ENCODE results near the gene EFNA3. TPM values are rescaled to one million over a fixed set of nuclear protein-coding genes. Genes with fewer than 3 reads are reported as not detected.
A peak's percentile ranks its signal among the peaks of the same experiment; 100 is the strongest.

Gene EFNA3
- total and polyA plus RNA-seq, 11 donors, result 0.20 to 2.4 (median 0.61) TPM

GRCh38 chr1:155121249-155121648 is 42.6 kb downstream of the EFNA3 start:
- Histone ChIP-seq H3K27me3 (peaks cover 0 to 5% (median 0%) of the 10 kb centered on the region in 9 donors), H3K27ac (no peak overlapping the region), H3K4me1 (peaks cover 0 to 21% (median 10%) of the 10 kb centered on the region in 12 donors), H3K36me3 (no peaks in the 10 kb centered on the region), H3K9me3 (no peaks in the 10 kb centered on the region), H3K4me3 (no peak overlapping the region)
- 73 to 86% (median 81%) methylated on average over 2 of the region's 2 CpGs for WGBS, 4 donors
- ATAC-seq (no peak), DNase-seq (no peak)
- TF ChIP-seq, protein P1, sequence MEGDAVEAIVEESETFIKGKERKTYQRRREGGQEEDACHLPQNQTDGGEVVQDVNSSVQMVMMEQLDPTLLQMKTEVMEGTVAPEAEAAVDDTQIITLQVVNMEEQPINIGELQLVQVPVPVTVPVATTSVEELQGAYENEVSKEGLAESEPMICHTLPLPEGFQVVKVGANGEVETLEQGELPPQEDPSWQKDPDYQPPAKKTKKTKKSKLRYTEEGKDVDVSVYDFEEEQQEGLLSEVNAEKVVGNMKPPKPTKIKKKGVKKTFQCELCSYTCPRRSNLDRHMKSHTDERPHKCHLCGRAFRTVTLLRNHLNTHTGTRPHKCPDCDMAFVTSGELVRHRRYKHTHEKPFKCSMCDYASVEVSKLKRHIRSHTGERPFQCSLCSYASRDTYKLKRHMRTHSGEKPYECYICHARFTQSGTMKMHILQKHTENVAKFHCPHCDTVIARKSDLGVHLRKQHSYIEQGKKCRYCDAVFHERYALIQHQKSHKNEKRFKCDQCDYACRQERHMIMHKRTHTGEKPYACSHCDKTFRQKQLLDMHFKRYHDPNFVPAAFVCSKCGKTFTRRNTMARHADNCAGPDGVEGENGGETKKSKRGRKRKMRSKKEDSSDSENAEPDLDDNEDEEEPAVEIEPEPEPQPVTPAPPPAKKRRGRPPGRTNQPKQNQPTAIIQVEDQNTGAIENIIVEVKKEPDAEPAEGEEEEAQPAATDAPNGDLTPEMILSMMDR (IDR thresholded peaks at IDR 0.05), result no peak
- no peak for TF ChIP-seq POLR2A (IDR thresholded peaks at IDR 0.05)
- intact Hi-C loops (cut with DNase I), result no loop called here

DNA sequence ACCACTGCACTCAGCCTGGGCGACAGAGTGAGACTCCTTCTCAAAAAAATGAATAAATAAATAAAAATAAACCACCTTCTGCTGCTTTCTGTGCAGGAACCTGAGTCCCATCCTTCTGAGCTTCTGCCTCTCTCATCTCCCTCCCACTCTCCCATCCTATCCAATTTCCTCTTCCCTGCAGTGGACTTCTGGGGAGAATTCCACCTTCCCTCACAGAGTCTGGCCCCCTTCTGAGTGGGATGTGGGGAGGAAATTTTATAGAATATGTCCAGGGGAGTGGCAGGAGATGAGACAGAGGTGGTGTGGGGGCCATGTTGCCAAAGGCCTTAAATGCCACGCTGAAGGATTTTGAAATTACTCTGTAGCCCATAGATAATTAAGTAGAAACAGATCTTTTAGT is 43.7 kb downstream of the EFNA3 start:
- WGBS, 4 donors, result 86 to 95% (median 91%) methylated on average over 2 of the region's 2 CpGs
- TF ChIP-seq POLR2A (IDR thresholded peaks at IDR 0.05), result no peak
- TF ChIP-seq, protein P1 (IDR thresholded peaks at IDR 0.05), result no peak
- Histone ChIP-seq H3K9me3 (no peaks in the 10 kb centered on the region), H3K36me3 (no peaks in the 10 kb centered on the region), H3K27me3 (peaks cover 0 to 11% (median 0%) of the 10 kb centered on the region in 9 donors), H3K4me3 (no peak overlapping the region), H3K4me1 (peaks cover 0 to 32% (median 19%) of the 10 kb centered on the region in 12 donors), H3K27ac (no peak overlapping the region)
- no peak for ATAC-seq
- intact Hi-C loops (cut with DNase I), result no loop called here
- DNase-seq, result no peak

- Histone ChIP-seq H3K27ac (peak overlapping the region in 1 of 12 donors; percentile 40), H3K27me3 (peaks cover 0 to 26% (median 0%) of the 10 kb centered on the region in 9 donors), H3K4me1 (peaks cover 0 to 37% (median 23%) of the 10 kb centered on the region in 12 donors), H3K36me3 (no peaks in the 10 kb centered on the region), H3K4me3 (no peak overlapping the region), H3K9me3 (no peaks in the 10 kb centered on the region)
- TF ChIP-seq POLR2A (IDR thresholded peaks at IDR 0.05), result no peak
- TF ChIP-seq, protein P1 (IDR thresholded peaks at IDR 0.05), result no peak
- DNase-seq (no peak), ATAC-seq (no peak)
- 71 to 78% (median 74%) methylated on average over 4 of the region's 4 CpGs for WGBS, 4 donors
- intact Hi-C loops (cut with DNase I), result no loop called here
These were observed 45.2 kb downstream of the EFNA3 start for GRCh38 chr1:155123801-155124200.

GRCh38 chr1:155124503-155125463 is 46.1 kb downstream of the EFNA3 start:
- WGBS, 4 donors, result 56 to 67% (median 64%) methylated on average over 16 of the region's 16 CpGs
- ATAC-seq, result no peak
- Histone ChIP-seq H3K27me3 (peaks cover 0 to 31% (median 0%) of the 10 kb centered on the region in 9 donors), H3K36me3 (peaks cover 0 to 3% (median 0%) of the 10 kb centered on the region in 9 donors), H3K4me1 (peaks cover 0 to 45% (median 27%) of the 10 kb centered on the region in 12 donors), H3K4me3 (no peak overlapping the region), H3K27ac (peak overlapping the region in 3 of 12 donors; percentile 40 to 98 (median 53)), H3K9me3 (no peaks in the 10 kb centered on the region)
- TF ChIP-seq, protein P1 (IDR thresholded peaks at IDR 0.05), result no peak
- no peak for TF ChIP-seq POLR2A (IDR thresholded peaks at IDR 0.05)
- DNase-seq, result no peak
- intact Hi-C loops (cut with DNase I), result loop anchor here in 9 of 10 donors (5.0 kb wide), 2 partner anchors 32 to 43 kb away; no protein-coding TSS in a partner anchor

All from heart left ventricle (tissue), 16 donors.